HepG2 (cell line): ENCODE data around the gene PRKCZ. TPM values are rescaled to one million over a fixed set of nuclear protein-coding genes. Genes with fewer than 3 reads are reported as not detected.

Source experiments
- ATAC-seq: fragments of 200-7000 bp; cut with Tn5 transposase; 3 replicates; pipeline ENCODE4 v1.9.1; 2020; ENCODE audit warnings: mild to moderate bottlenecking, moderate library complexity
- BruUV-seq: library from RNA; stranded (reverse); fragments of 400-500 nt; replicated peaks from 2 replicates; lab custom pipeline; 2021; lab: Mats Ljungman, UMichigan
- CTCF ChIA-PET: fragments of 300-600 bp; formaldehyde crosslinking; extraction: SDS; loops from one replicate; lab custom pipeline; 2021; ENCODE audit warnings: low total read pairs, inconsistent platforms, low intra/inter-chr PET ratio; lab: Yijun Ruan, JAX
- POLR2A ChIA-PET: fragments of 350-600 bp; sonication (Branson Sonifier 250); formaldehyde crosslinking; loops from one replicate; lab custom pipeline; 2020; ENCODE audit warnings: antibody characterized with exemption, inconsistent platforms; lab: Yijun Ruan, JAX
- DNase-seq: peaks from one replicate; pipeline ENCODE4 v3.0.0-alpha.2; 2015; ENCODE audit warnings: low spot score
- FAIRE-seq: peaks from 3 replicates; lab custom pipeline; 2011; peaks lifted over from hg19 to GRCh38; lab: Jason Lieb, UNC
- H2AFZ ChIP-seq: one replicate; pipeline ENCODE4 v1.6.1; 2011; ENCODE audit warnings: low read length, inconsistent platforms
- H3K27ac ChIP-seq: fragments of 300-600 bp; 3 replicates; pipeline ENCODE4 v1.8.0; 2011; ENCODE audit warnings: mixed run types, mild to moderate bottlenecking, mixed read lengths, low read length, inconsistent platforms; ENCODE audit not compliant: insufficient read depth; ENCODE audit errors: extremely low read length
- H3K27me3 ChIP-seq, 2 experiments: fragments of 200-600 bp in 1 of 2; 2 replicates in 1 of 2; 3 replicates in 1 of 2; pipeline versions ENCODE4 v1.6.0 to v1.8.0; 2011; ENCODE audit warnings: low read length in 2 of 2, mild to moderate bottlenecking in 2 of 2, moderate library complexity in 2 of 2, inconsistent platforms in 1 of 2; ENCODE audit not compliant: insufficient read depth in 2 of 2, control insufficient read depth in 1 of 2
- H3K36me3 ChIP-seq, 2 experiments: fragments of 200-600 bp in 1 of 2; replicated peaks in 1 of 2; 2 replicates in 1 of 2; 3 replicates in 1 of 2; pipeline versions ENCODE4 v1.5.1 to v1.8.0; 2011; ENCODE audit warnings: low read length in 2 of 2, inconsistent platforms in 1 of 2; ENCODE audit not compliant: insufficient read depth in 2 of 2, control insufficient read depth in 1 of 2
- H3K4me1 ChIP-seq: 2 replicates; pipeline ENCODE4 v1.5.1; 2012; ENCODE audit warnings: low read length, inconsistent platforms; ENCODE audit not compliant: insufficient read depth
- H3K4me2 ChIP-seq: 2 replicates; pipeline ENCODE4 v1.6.0; 2011; ENCODE audit warnings: low read depth, low read length, inconsistent platforms
- H3K4me3 ChIP-seq, 3 experiments: fragments of 200-600 bp in 1 of 3; sonication (generic), shearing (Covaris generic) in 1 of 3; replicated peaks in 1 of 3; 2 replicates each; pipeline ENCODE4 v1.5.1; 2011 to 2016; ENCODE audit warnings: low read length in 3 of 3, inconsistent platforms in 2 of 3, low read depth in 2 of 3, mild to moderate bottlenecking in 2 of 3, control low read depth in 1 of 3, mixed read lengths in 1 of 3; ENCODE audit not compliant: insufficient read depth in 1 of 3
- H3K79me2 ChIP-seq: one replicate; pipeline ENCODE4 v1.6.1; 2011; ENCODE audit warnings: low read length, inconsistent platforms; ENCODE audit not compliant: insufficient read depth
- H3K9ac ChIP-seq: 2 replicates; pipeline ENCODE4 v1.6.0; 2011; ENCODE audit warnings: mild to moderate bottlenecking, low read depth, low read length, inconsistent platforms; ENCODE audit not compliant: insufficient read depth
- H3K9me3 ChIP-seq: 2 replicates; pipeline ENCODE4 v1.5.1; 2012; ENCODE audit warnings: mild to moderate bottlenecking, low read length
- H4K20me1 ChIP-seq: 2 replicates; pipeline ENCODE4 v1.6.0; 2011; ENCODE audit warnings: inconsistent platforms, mild to moderate bottlenecking, low read length, moderate library complexity; ENCODE audit not compliant: insufficient read depth
- CREM ChIP-seq, 2 experiments: sonication (generic) in 1 of 2; formaldehyde crosslinking in 1 of 2; IDR thresholded peaks; 2 replicates each; pipeline versions ENCODE4 v1.4.0 to v1.6.1; 2016 to 2020; ENCODE audit warnings: antibody characterized with exemption in 1 of 2, mild to moderate bottlenecking in 1 of 2, missing genetic modification reagents in 1 of 2
- IRF2 ChIP-seq: IDR thresholded peaks from 2 replicates; pipeline ENCODE4 v1.6.1; 2018; ENCODE audit warnings: missing genetic modification reagents, missing compliant biosample characterization
- KLF13 ChIP-seq: sonication (generic); formaldehyde crosslinking; IDR thresholded peaks from 2 replicates; pipeline ENCODE4 v1.4.0; 2020; ENCODE audit warnings: mild to moderate bottlenecking, missing genetic modification reagents
- KLF15 ChIP-seq: sonication (generic); formaldehyde crosslinking; IDR thresholded peaks from 2 replicates; pipeline ENCODE4 v1.8.1; 2023; ENCODE audit warnings: borderline replicate concordance, mild to moderate bottlenecking, inconsistent platforms, missing genetic modification reagents, mixed read lengths
- KMT2B ChIP-seq: IDR thresholded peaks from 2 replicates; pipeline ENCODE4 v1.6.1; 2016; ENCODE audit warnings: missing genetic modification reagents, missing compliant biosample characterization
- PRPF4 ChIP-seq: fragments of 200-400 bp; formaldehyde crosslinking; IDR thresholded peaks from 2 replicates; pipeline ENCODE4 v1.6.1; 2016; ENCODE audit warnings: low read length, low read depth; ENCODE audit not compliant: poor library complexity, severe bottlenecking
- SALL2 ChIP-seq: sonication (generic); formaldehyde crosslinking; IDR thresholded peaks from 2 replicates; pipeline ENCODE4 v1.8.1; 2023; ENCODE audit warnings: mild to moderate bottlenecking, missing genetic modification reagents, inconsistent platforms
- TIGD3 ChIP-seq: sonication (generic); formaldehyde crosslinking; IDR thresholded peaks from 2 replicates; pipeline ENCODE4 v1.5.1; 2020; ENCODE audit warnings: mild to moderate bottlenecking, missing genetic modification reagents, borderline replicate concordance
- ZMAT3 ChIP-seq: sonication (generic); formaldehyde crosslinking; conservative IDR thresholded peaks from 2 replicates; pipeline ENCODE4 v1.7.0; 2021; ENCODE audit warnings: missing genetic modification reagents
- ZNF33B ChIP-seq: sonication (generic); formaldehyde crosslinking; IDR thresholded peaks from 2 replicates; pipeline ENCODE4 v1.5.1; 2020; ENCODE audit warnings: mild to moderate bottlenecking, missing genetic modification reagents
- ZNF367 ChIP-seq: sonication (generic); formaldehyde crosslinking; IDR thresholded peaks from 2 replicates; pipeline ENCODE4 v1.4.0; 2020; ENCODE audit warnings: missing genetic modification reagents, borderline replicate concordance
- ZNF414 ChIP-seq: sonication (generic); formaldehyde crosslinking; IDR thresholded peaks from 2 replicates; pipeline ENCODE4 v1.5.0; 2020; ENCODE audit warnings: missing genetic modification reagents
- ZNF703 ChIP-seq: sonication (generic); formaldehyde crosslinking; IDR thresholded peaks from 2 replicates; pipeline ENCODE4 v1.5.1; 2020; ENCODE audit warnings: missing genetic modification reagents, mild to moderate bottlenecking, moderate library complexity, borderline replicate concordance
- ZNF713 ChIP-seq: sonication (generic); formaldehyde crosslinking; IDR thresholded peaks from 2 replicates; pipeline ENCODE4 v1.4.0; 2020; ENCODE audit warnings: mild to moderate bottlenecking, missing genetic modification reagents
- ZNF800 ChIP-seq: sonication (generic); formaldehyde crosslinking; IDR thresholded peaks from 2 replicates; pipeline ENCODE4 v1.4.0; 2020; ENCODE audit warnings: missing genetic modification reagents
- WGBS: methylation state at CpG from one replicate; pipeline ENCODE4 v1.1.6; 2017; ENCODE audit warnings: low lambda C conversion rate; 5-methylcytosine and 5-hydroxymethylcytosine counted together
- in situ Hi-C: cut with HindIII; loops from 2 replicates; pipeline ENCODE4 v1.10.0; 2017; ENCODE audit warnings: low pct_unique_long_range_greater_than_20kb; ENCODE audit not compliant: extremely low pct_ligation_motif_present
- intact Hi-C: fragments of 100-400 bp; cut with micrococcal nuclease; formaldehyde crosslinking; loops from one replicate; pipeline ENCODE4 v1.10.0; 2022; ENCODE audit not compliant: unreplicated experiment
- polyA plus RNA-seq, 8 experiments: library from polyadenylated mRNA; depleted of rRNA in 3 of 8; stranded (reverse) in 7 of 8; unstranded in 1 of 8; fragments of >200 nt; fragmentation: Illumina TruSeq in 4 of 8; extraction: Trizol in 4 of 8; gene quantifications; 2 replicates each; pipeline versions ENCODE4 v1.2.1 to v1.2.3, GENCODE V29; 2011 to 2016; ENCODE audit warnings: low read depth in 4 of 8, missing spikeins in 1 of 8, mixed read lengths in 1 of 8; ENCODE audit not compliant: insufficient read depth in 1 of 8
- total RNA-seq, 5 experiments: library from RNA; depleted of rRNA; stranded (reverse); fragments of >200 nt; fragmentation: Illumina TruSeq; extraction: Trizol; gene quantifications; 2 replicates each; pipeline ENCODE4 v1.2.3, GENCODE V29; 2016; ENCODE audit warnings: low read depth in 1 of 5

Gene PRKCZ
- total and polyA plus RNA-seq, 2 of the 13 experiments (the other 11 are each of a cell fraction or from before 2014, with no cell fraction given): 34.7 to 85.2 TPM

- Histone ChIP-seq H3K79me2 (no peaks in the 10 kb centered on the region), H3K9ac (peak overlapping the region; percentile 67; the same call in 1 of the 2 replicates), H3K4me2 (peak overlapping the region; percentile 98), H2AFZ (no peak overlapping the region), H3K27me3 (peaks cover 2 to 20% of the 10 kb centered on the region in 2 experiments; a peak in 2 of 5 replicates), H3K36me3 (no peaks in the 10 kb centered on the region), H3K4me1 (peaks cover 67% of the 10 kb centered on the region), H3K27ac (peak overlapping the region; percentile 76), H3K9me3 (no peaks in the 10 kb centered on the region), H3K4me3 (peak overlapping the region; percentile 47 to 80 (median 57)), H4K20me1 (no peaks in the 10 kb centered on the region)
- peak; percentile 63 for FAIRE-seq
- ChIA-PET CTCF (interaction anchor here (0.7 to 4.0 kb wide), 3 partner anchors 86 to 138 kb away, joined by 3 to 30 read pairs (median 7); no protein-coding TSS in a partner anchor), POLR2A (interaction anchor here (1.2 to 1.9 kb wide), 3 partner anchors 102 to 137 kb away, joined by 4 to 11 read pairs (median 7); no protein-coding TSS in a partner anchor)
- peak; percentile 67 for ATAC-seq
- no TSS peak for BruUV-seq
- peak; percentile 72 for DNase-seq
- in situ Hi-C loops: loop anchor here (5.0 kb wide), 1 partner anchor 84 kb away; no protein-coding TSS in a partner anchor
- intact Hi-C loops: loop anchor here (2.0 to 5.0 kb wide), 2 partner anchors 84 to 112 kb away; no protein-coding TSS in a partner anchor
- WGBS: 33% methylated on average over 13 of the region's 20 CpGs
- TF ChIP-seq ZNF800 (CRISPR knock-in tag) (no peak), SALL2 (CRISPR knock-in tag) (0 out of 2 replicates have a peak, but pooled peaks have one; percentile 18), ZNF33B (CRISPR knock-in tag) (no peak), KLF15 (CRISPR knock-in tag) (no peak), KLF13 (CRISPR knock-in tag) (no peak), PRPF4 (no peak), ZNF713 (CRISPR knock-in tag) (no peak), TIGD3 (CRISPR knock-in tag) (no peak), IRF2 (CRISPR knock-in tag) (peak; percentile 63; the same call in 1 of the 2 replicates), ZMAT3 (CRISPR knock-in tag) (0 out of 2 replicates have a peak, but pooled peaks have one; percentile 14), KMT2B (CRISPR knock-in tag) (0 out of 2 replicates have a peak, but pooled peaks have one; percentile 32), ZNF414 (CRISPR knock-in tag) (0 out of 2 replicates have a peak, but pooled peaks have one; percentile 2), ZNF367 (CRISPR knock-in tag) (no peak), CREM (IDR thresholded peaks at IDR 0.05) (no peak), CREM (CRISPR knock-in tag; IDR thresholded peaks at IDR 0.05) (no peak), ZNF703 (CRISPR knock-in tag) (no peak)
Observed at GRCh38 chr1:2046174-2046917, 3.9 kb upstream of the PRKCZ start.
